Common myeloid progenitor, CD34-positive (primary cell): ENCODE data around the gene RASGRP4.
A peak's percentile ranks its signal among the peaks of the same experiment; 100 is the strongest.

Source experiments
- CTCF ChIA-PET: fragments of 350-600 bp; sonication (Branson Sonifier 250); formaldehyde crosslinking; loops from one replicate; lab custom pipeline; 2021; ENCODE audit warnings: antibody characterized with exemption; lab: Charles Lee
- POLR2A ChIA-PET: fragments of 350-600 bp; sonication (Branson Sonifier 250); formaldehyde crosslinking; loops from one replicate; lab custom pipeline; 2021; ENCODE audit warnings: antibody characterized with exemption; lab: Charles Lee
- DNase-seq, 3 donors: peaks; one replicate each; pipeline versions ENCODE4 v3.0.0 to v3.0.0-alpha.2; 2013
- H3K27ac ChIP-seq, 2 experiments: 1 replicate in 1 of 2; 2 replicates in 1 of 2; pipeline ENCODE4 v1.7.0; 2013; ENCODE audit warnings: inconsistent platforms in 2 of 2, low read length in 2 of 2, mild to moderate bottlenecking in 2 of 2, low read depth in 1 of 2, moderate library complexity in 1 of 2; ENCODE audit not compliant: severe bottlenecking in 2 of 2, insufficient read depth in 1 of 2, poor library complexity in 1 of 2
- H3K27me3 ChIP-seq, 5 experiments: replicated peaks in 2 of 5; 1 replicate in 3 of 5; 2 replicates in 2 of 5; pipeline versions ENCODE4 v1.6.1 to v1.7.0; 2013; ENCODE audit warnings: low read length in 4 of 5, mild to moderate bottlenecking in 2 of 5, moderate library complexity in 2 of 5, inconsistent platforms in 1 of 5; ENCODE audit not compliant: insufficient read depth in 5 of 5, control insufficient read depth in 4 of 5
- H3K36me3 ChIP-seq, 4 experiments: 1 replicate in 2 of 4; 2 replicates in 2 of 4; pipeline versions ENCODE4 v1.6.1 to v1.7.0; 2013; ENCODE audit warnings: low read length in 3 of 4, control low read depth in 1 of 4, mild to moderate bottlenecking in 1 of 4; ENCODE audit not compliant: control insufficient read depth in 4 of 4, insufficient read depth in 4 of 4
- H3K4me1 ChIP-seq, 4 experiments: 1 replicate in 3 of 4; 2 replicates in 1 of 4; pipeline versions ENCODE4 v1.6.1 to v1.7.1; 2013; ENCODE audit warnings: low read length in 3 of 4, mild to moderate bottlenecking in 3 of 4, control low read depth in 1 of 4, inconsistent platforms in 1 of 4, moderate library complexity in 1 of 4; ENCODE audit not compliant: control insufficient read depth in 4 of 4, insufficient read depth in 4 of 4; ENCODE audit errors: control extremely low read depth in 1 of 4
- H3K4me3 ChIP-seq, 7 experiments: 1 replicate in 4 of 7; 2 replicates in 3 of 7; pipeline versions ENCODE4 v1.5.1 to v1.7.0; 2013; ENCODE audit warnings: mild to moderate bottlenecking in 7 of 7, low read length in 6 of 7, moderate library complexity in 6 of 7, inconsistent platforms in 2 of 7, low read depth in 2 of 7, control low read depth in 1 of 7; ENCODE audit not compliant: insufficient read depth in 4 of 7, control insufficient read depth in 1 of 7; ENCODE audit errors: extremely low read depth in 1 of 7
- H3K9me3 ChIP-seq, 5 experiments: 1 replicate in 4 of 5; 2 replicates in 1 of 5; pipeline versions ENCODE4 v1.6.1 to v1.7.1; 2013; ENCODE audit warnings: low read length in 4 of 5, mild to moderate bottlenecking in 2 of 5, inconsistent platforms in 1 of 5, low read depth in 1 of 5, moderate library complexity in 1 of 5; ENCODE audit not compliant: control insufficient read depth in 4 of 5, insufficient read depth in 2 of 5; ENCODE audit errors: control extremely low read depth in 1 of 5
- WGBS: methylation state at CpG from one replicate; pipeline ENCODE4 v1.1.5; 2013; ENCODE audit not compliant: insufficient coverage; 5-methylcytosine and 5-hydroxymethylcytosine counted together

RASGRP4 gene

GRCh38 chr19:38385804-38386257, 40.2 kb downstream of the RASGRP4 start:
- POLR2A ChIA-PET, result interaction anchor here (1.5 kb wide), 1 partner anchor 9 kb away, joined by 3 read pairs; no protein-coding TSS in a partner anchor

GRCh38 chr19:38385057-38385803, 40.8 kb downstream of the RASGRP4 start:
- peaks cover 0 to 40% (median 24%) of the 10 kb centered on the region in 4 experiments for H3K4me1 ChIP-seq
- H3K36me3 ChIP-seq, result peaks cover 11 to 50% (median 32%) of the 10 kb centered on the region in 4 experiments
- CTCF ChIA-PET, result interaction anchor here (0.9 to 1.4 kb wide), 2 partner anchors 9 to 130 kb away, joined by 4 read pairs; no protein-coding TSS in a partner anchor
- WGBS, result 92% methylated on average over 31 of the region's 40 CpGs
- no peak for DNase-seq
- no peak overlapping the region for H3K4me3 ChIP-seq
- H3K27ac ChIP-seq, result no peak overlapping the region
- peaks cover 0 to 60% (median 7%) of the 10 kb centered on the region in 5 experiments for H3K27me3 ChIP-seq
- H3K9me3 ChIP-seq, result no peaks in the 10 kb centered on the region
- POLR2A ChIA-PET, result no interaction called here

More at GRCh38 chr19:38385804-38386257, 40.2 kb downstream of the RASGRP4 start:
- peaks cover 2 to 66% (median 9%) of the 10 kb centered on the region in 5 experiments for H3K27me3 ChIP-seq
- CTCF ChIA-PET, result interaction anchor here (0.9 to 1.4 kb wide), 2 partner anchors 10 to 130 kb away, joined by 4 read pairs; no protein-coding TSS in a partner anchor
- WGBS, result 70% methylated on average over 18 of the region's 40 CpGs
- peaks cover 0 to 40% (median 24%) of the 10 kb centered on the region in 4 experiments for H3K4me1 ChIP-seq
- no peaks in the 10 kb centered on the region for H3K9me3 ChIP-seq
- DNase-seq, result peak in 2 of 3 donors; percentile 26 to 33
- H3K4me3 ChIP-seq, result peak overlapping the region in 2 of 7 experiments; percentile 23 to 59
- H3K36me3 ChIP-seq, result peaks cover 10 to 45% (median 27%) of the 10 kb centered on the region in 4 experiments
- H3K27ac ChIP-seq, result no peak overlapping the region

GRCh38 chr19:38384209-38385027, 41.6 kb downstream of the RASGRP4 start:
- Histone ChIP-seq H3K4me1 (peaks cover 0 to 39% (median 24%) of the 10 kb centered on the region in 4 experiments), H3K27me3 (peaks cover 0 to 52% (median 4%) of the 10 kb centered on the region in 5 experiments), H3K27ac (no peak overlapping the region), H3K9me3 (no peaks in the 10 kb centered on the region), H3K4me3 (no peak overlapping the region), H3K36me3 (peaks cover 14 to 55% (median 36%) of the 10 kb centered on the region in 4 experiments)
- POLR2A ChIA-PET, result no interaction called here
- no peak for DNase-seq
- CTCF ChIA-PET, result interaction anchor here (0.8 to 1.1 kb wide), 2 partner anchors 14 to 131 kb away, joined by 3 read pairs; no protein-coding TSS in a partner anchor
- WGBS, result 97% methylated on average over 8 of the region's 10 CpGs

GRCh38 chr19:38383743-38384142, 42.3 kb downstream of the RASGRP4 start:
- Histone ChIP-seq H3K4me3 (no peak overlapping the region), H3K36me3 (peaks cover 17 to 62% (median 42%) of the 10 kb centered on the region in 4 experiments), H3K27ac (no peak overlapping the region), H3K4me1 (peaks cover 0 to 32% (median 22%) of the 10 kb centered on the region in 4 experiments), H3K27me3 (peaks cover 0 to 45% (median 4%) of the 10 kb centered on the region in 5 experiments), H3K9me3 (no peaks in the 10 kb centered on the region)
- CTCF ChIA-PET, result interaction anchor here (1.1 kb wide), 1 partner anchor 14 kb away, joined by 3 read pairs; no protein-coding TSS in a partner anchor
- POLR2A ChIA-PET, result no interaction called here
- DNase-seq, result no peak
- WGBS, result no CpG with 5 or more reads among the region's 2 CpGs

GRCh38 chr19:38383184-38383583, 42.8 kb downstream of the RASGRP4 start:
- no peak for DNase-seq
- Histone ChIP-seq H3K27ac (no peak overlapping the region), H3K27me3 (peaks cover 0 to 40% (median 4%) of the 10 kb centered on the region in 5 experiments), H3K36me3 (peaks cover 17 to 62% (median 42%) of the 10 kb centered on the region in 4 experiments), H3K4me3 (no peak overlapping the region), H3K9me3 (no peaks in the 10 kb centered on the region), H3K4me1 (peaks cover 0 to 28% (median 19%) of the 10 kb centered on the region in 4 experiments)
- ChIA-PET POLR2A (no interaction called here), CTCF (interaction anchor here (1.1 kb wide), 1 partner anchor 15 kb away, joined by 3 read pairs; no protein-coding TSS in a partner anchor)
- WGBS, result 93% methylated on average over 8 of the region's 10 CpGs

GRCh38 chr19:38381138-38381537, 44.9 kb downstream of the RASGRP4 start:
- Histone ChIP-seq H3K4me1 (peaks cover 0 to 11% (median 7%) of the 10 kb centered on the region in 4 experiments), H3K27me3 (peaks cover 0 to 23% (median 0%) of the 10 kb centered on the region in 5 experiments), H3K4me3 (no peak overlapping the region), H3K9me3 (no peaks in the 10 kb centered on the region), H3K36me3 (peaks cover 17 to 70% (median 49%) of the 10 kb centered on the region in 4 experiments), H3K27ac (no peak overlapping the region)
- no peak for DNase-seq
- ChIA-PET CTCF (interaction anchor here (0.6 to 1.8 kb wide), 3 partner anchors 10 to 147 kb away, joined by 3 to 6 read pairs (median 5); partner anchors contain the start of gene FAM98C), POLR2A (interaction anchor here (0.6 kb wide), 1 partner anchor 31 kb away, joined by 3 read pairs; no protein-coding TSS in a partner anchor)
- 97% methylated on average over 9 of the region's 9 CpGs for WGBS
